Chondrocyte (in vitro differentiated cells): ENCODE results near the gene RAB3IP. TPM values are rescaled to one million over a fixed set of nuclear protein-coding genes. Genes with fewer than 3 reads are reported as not detected.

ENCODE experiments used
- DNase-seq: peaks from one replicate; pipeline ENCODE4 v3.0.0; 2021; ENCODE audit warnings: mixed read lengths, low spot score
- H3K27ac Mint-ChIP-seq: one replicate; pipeline ENCODE4 v1.8.0; 2021; ENCODE audit warnings: mild to moderate bottlenecking, moderate library complexity, mixed read lengths; ENCODE audit not compliant: unreplicated experiment
- H3K27me3 Mint-ChIP-seq: 2 replicates; pipeline ENCODE4 v1.8.0; 2021; ENCODE audit warnings: low read depth, mixed read lengths
- H3K36me3 Mint-ChIP-seq: 2 replicates; pipeline ENCODE4 v1.8.0; 2021; ENCODE audit warnings: low read depth, mixed read lengths
- H3K4me1 Mint-ChIP-seq: 2 replicates; pipeline ENCODE4 v1.8.0; 2021; ENCODE audit warnings: low read depth, mild to moderate bottlenecking, mixed read lengths
- H3K4me3 Mint-ChIP-seq: one replicate; pipeline ENCODE4 v1.8.0; 2021; ENCODE audit warnings: mild to moderate bottlenecking, moderate library complexity, mixed read lengths; ENCODE audit not compliant: unreplicated experiment
- H3K9me3 Mint-ChIP-seq: 2 replicates; pipeline ENCODE4 v1.8.0; 2021; ENCODE audit warnings: low read depth, mixed read lengths
- CTCF ChIP-seq: fragments of 200-600 bp; sonication (generic); IDR thresholded peaks from 2 replicates; pipeline ENCODE4 v1.5.0; 2021; ENCODE audit warnings: antibody characterized with exemption, mild to moderate bottlenecking, moderate library complexity
- total RNA-seq: library from RNA; stranded (reverse); gene quantifications from 3 replicates; pipeline ENCODE4 v1.2.1, GENCODE V29; 2021

RAB3IP gene
- total RNA-seq, 1 donor from 2014 or later: 13.9 TPM

- Mint-ChIP-seq H3K27me3 (no peaks in the 10 kb centered on the region), H3K36me3 (no peaks in the 10 kb centered on the region), H3K27ac (no peak within 1 kb of the TSS), H3K4me1 (no peaks in the 10 kb centered on the region), H3K4me3 (no peak within 1 kb of the TSS), H3K9me3 (no peaks in the 10 kb centered on the region)
- no peak for TF ChIP-seq CTCF
- DNase-seq: no peak
These were observed 39.7 kb upstream of the RAB3IP start, which contains the start of gene BEST3 for GRCh38 chr12:69698769-69699540. Gene BEST3, minus strand, starts transcription at chr12:69699303. Its CDS starts 1,505 bp downstream, at chr12:69697798.

- H3K4me3 Mint-ChIP-seq: no peak overlapping the region
- H3K36me3 Mint-ChIP-seq: no peaks in the 10 kb centered on the region
- H3K27me3 Mint-ChIP-seq: no peaks in the 10 kb centered on the region
- no peak for TF ChIP-seq CTCF
- no peak for DNase-seq
- H3K9me3 Mint-ChIP-seq: no peaks in the 10 kb centered on the region
- no peaks in the 10 kb centered on the region for H3K4me1 Mint-ChIP-seq
- no peak overlapping the region for H3K27ac Mint-ChIP-seq
These were observed 36.8 kb upstream of the RAB3IP start for GRCh38 chr12:69701826-69702225.

- DNase-seq: no peak
- H3K27me3 Mint-ChIP-seq: no peaks in the 10 kb centered on the region
- H3K4me3 Mint-ChIP-seq: no peak overlapping the region
- no peaks in the 10 kb centered on the region for H3K9me3 Mint-ChIP-seq
- H3K36me3 Mint-ChIP-seq: no peaks in the 10 kb centered on the region
- H3K4me1 Mint-ChIP-seq: no peaks in the 10 kb centered on the region
- TF ChIP-seq CTCF: no peak
- H3K27ac Mint-ChIP-seq: no peak overlapping the region
These were observed 35.5 kb upstream of the RAB3IP start for GRCh38 chr12:69703146-69703642.

GRCh38 chr12:69704357-69704756, 34.3 kb upstream of the RAB3IP start:
- no peak for TF ChIP-seq CTCF
- H3K4me1 Mint-ChIP-seq: no peaks in the 10 kb centered on the region
- no peak for DNase-seq
- H3K9me3 Mint-ChIP-seq: peaks cover 5% of the 10 kb centered on the region
- H3K36me3 Mint-ChIP-seq: no peaks in the 10 kb centered on the region
- no peak overlapping the region for H3K4me3 Mint-ChIP-seq
- no peak overlapping the region for H3K27ac Mint-ChIP-seq
- no peaks in the 10 kb centered on the region for H3K27me3 Mint-ChIP-seq

GRCh38 chr12:69708649-69709048, 30.0 kb upstream of the RAB3IP start:
- TF ChIP-seq CTCF: peak; percentile 43
- Mint-ChIP-seq H3K36me3 (no peaks in the 10 kb centered on the region), H3K27me3 (no peaks in the 10 kb centered on the region), H3K4me1 (no peaks in the 10 kb centered on the region), H3K27ac (no peak overlapping the region), H3K4me3 (no peak overlapping the region), H3K9me3 (peaks cover 5% of the 10 kb centered on the region)
- DNase-seq: no peak
